ENCODE results near the gene ARMC7.

GRCh38 chr17:75176625-75177024 is 66.9 kb downstream of the ARMC7 start:
- TF ChIP-seq CTCF (conservative IDR thresholded peaks at IDR 0.05; ENCODE audit: low read depth, low read length) (no peak), EZH2 (IDR thresholded peaks at IDR 0.05; ENCODE audit: borderline replicate concordance, low read depth, low read length, poor library complexity, severe bottlenecking) (no peak)

Data from A673 (cell line).